HG03097 (cell line): Measurements from ENCODE around the gene APIP.
A peak's percentile ranks its signal among the peaks of the same experiment; 100 is the strongest.

Experiments
- ATAC-seq: cut with Tn5 transposase; IDR thresholded peaks from one replicate; pipeline ENCODE4 v1.9.1; 2021; ENCODE audit not compliant: unreplicated experiment, low FRiP score

Gene APIP

GRCh38 chr11:34916015-34916842 is at the start of gene APIP, which contains the start of gene PDHX:
TSS of gene APIP (minus strand) at chr11:34916379. CDS start at chr11:34916284, 95 bp downstream.
TSS of gene PDHX (plus strand) at chr11:34916618. CDS start at chr11:34916656, 38 bp downstream.
- ATAC-seq: peak; percentile 87

- no peak for ATAC-seq
These were observed 48.6 kb upstream of the APIP start for GRCh38 chr11:34964610-34965331.

GRCh38 chr11:34963351-34963750 is 47.2 kb upstream of the APIP start:
- ATAC-seq: no peak

- ATAC-seq: no peak
These were observed 45.9 kb upstream of the APIP start for GRCh38 chr11:34962034-34962433.

- no peak for ATAC-seq
These were observed 44.1 kb upstream of the APIP start for GRCh38 chr11:34960277-34960676.

- no peak for ATAC-seq
These were observed 43.6 kb upstream of the APIP start for GRCh38 chr11:34959770-34960169.

GRCh38 chr11:34957606-34958005 is 41.4 kb upstream of the APIP start:
- no peak for ATAC-seq

- no peak for ATAC-seq
These were observed 41.0 kb upstream of the APIP start for GRCh38 chr11:34957206-34957605.

- no peak for ATAC-seq
These were observed 37.8 kb upstream of the APIP start for GRCh38 chr11:34953955-34954354.

GRCh38 chr11:34948696-34949095 is 32.5 kb upstream of the APIP start:
- ATAC-seq: no peak

GRCh38 chr11:34944692-34945091 is 28.5 kb upstream of the APIP start:
- no peak for ATAC-seq

GRCh38 chr11:34941688-34942087 is 25.5 kb upstream of the APIP start:
- ATAC-seq: no peak

GRCh38 chr11:34940026-34940677 is 24.0 kb upstream of the APIP start:
- ATAC-seq: no peak

- ATAC-seq: no peak
These were observed 22.4 kb upstream of the APIP start for GRCh38 chr11:34938611-34939010.

GRCh38 chr11:34936945-34937629 is 20.9 kb upstream of the APIP start:
- ATAC-seq: no peak

- no peak for ATAC-seq
These were observed 13.9 kb upstream of the APIP start for GRCh38 chr11:34929794-34930763.

- no peak for ATAC-seq
These were observed 12.9 kb upstream of the APIP start for GRCh38 chr11:34928960-34929680.

GRCh38 chr11:34928268-34928959 is 12.2 kb upstream of the APIP start:
- ATAC-seq: no peak

- no peak for ATAC-seq
These were observed 10.6 kb upstream of the APIP start for GRCh38 chr11:34926831-34927132.
